GM12878 (cell line): ENCODE measurements around the gene MAGT1. TPM values are rescaled to one million over a fixed set of nuclear protein-coding genes. Genes with fewer than 3 reads are reported as not detected.

Experiments
- ATAC-seq: fragments of 200-7000 bp; cut with Tn5 transposase; 3 replicates; pipeline ENCODE4 v1.9.1; 2020; ENCODE audit warnings: mild to moderate bottlenecking, moderate library complexity
- BruUV-seq: library from RNA; stranded (reverse); fragments of 400-500 nt; replicated peaks from 2 replicates; lab custom pipeline; 2021; lab: Mats Ljungman, UMichigan
- CTCF ChIA-PET: fragments of 300-600 bp; sonication (Branson Sonifier 250); formaldehyde crosslinking; extraction: SDS; loops from one replicate; lab custom pipeline; 2021; ENCODE audit warnings: inconsistent platforms; lab: Yijun Ruan, JAX
- POLR2A ChIA-PET: fragments of 350-600 bp; formaldehyde crosslinking; extraction: SDS; loops from one replicate; lab custom pipeline; 2021; ENCODE audit warnings: inconsistent platforms; lab: Charles Lee
- RAD21 ChIA-PET: fragments of 300-600 bp; sonication (Branson Sonifier 250); formaldehyde crosslinking; loops from one replicate; lab custom pipeline; 2023; ENCODE audit warnings: antibody characterized with exemption; ENCODE audit not compliant: unreplicated experiment; lab: Charles Lee
- SMC1A ChIA-PET: fragments of 300-600 bp; sonication (Branson Sonifier 250); formaldehyde crosslinking; loops from one replicate; lab custom pipeline; 2023; ENCODE audit not compliant: unreplicated experiment, uncharacterized antibody; lab: Charles Lee
- DNase-seq: peaks from one replicate; pipeline ENCODE4 v3.0.0-alpha.2; 2011; ENCODE audit warnings: low read depth, low spot score
- FAIRE-seq: peaks from 3 replicates; lab custom pipeline; 2011; peaks lifted over from hg19 to GRCh38; lab: Jason Lieb, UNC
- H2AFZ ChIP-seq: 2 replicates; pipeline ENCODE4 v1.6.0; 2011; ENCODE audit warnings: low read depth, low read length, control low read depth; ENCODE audit not compliant: control insufficient read depth
- H3K27ac ChIP-seq: 2 replicates; pipeline ENCODE4 v1.5.1; 2011; ENCODE audit warnings: control low read depth; ENCODE audit not compliant: control insufficient read depth, insufficient read depth
- H3K27me3 ChIP-seq, 2 experiments: replicated peaks in 1 of 2; 2 replicates each; pipeline versions ENCODE4 v1.6.0 to v1.6.1; 2011; ENCODE audit warnings: low read length in 1 of 2; ENCODE audit not compliant: control insufficient read depth in 2 of 2, insufficient read depth in 2 of 2
- H3K36me3 ChIP-seq, 2 experiments: 2 replicates each; pipeline ENCODE4 v1.5.1; 2011; ENCODE audit warnings: low read length in 1 of 2; ENCODE audit not compliant: control insufficient read depth in 2 of 2, insufficient read depth in 2 of 2
- H3K4me1 ChIP-seq: 2 replicates; pipeline ENCODE4 v1.6.1; 2011; ENCODE audit warnings: mild to moderate bottlenecking, low read length, moderate library complexity, mixed read lengths; ENCODE audit not compliant: control insufficient read depth, insufficient read depth
- H3K4me2 ChIP-seq: 2 replicates; pipeline ENCODE4 v1.6.0; 2011; ENCODE audit warnings: control low read depth; ENCODE audit not compliant: control insufficient read depth, insufficient read depth
- H3K4me3 ChIP-seq: fragments of 200-600 bp; sonication (generic); 2 replicates; pipeline ENCODE4 v1.5.1; 2016
- H3K79me2 ChIP-seq: 2 replicates; pipeline ENCODE4 v1.6.0; 2011; ENCODE audit warnings: low read length; ENCODE audit not compliant: control insufficient read depth, insufficient read depth
- H3K9ac ChIP-seq: 2 replicates; pipeline ENCODE4 v1.8.0; 2011; ENCODE audit warnings: low read length, control low read depth, mixed read lengths; ENCODE audit not compliant: control insufficient read depth, insufficient read depth
- H3K9me3 ChIP-seq: replicated peaks from 3 replicates; pipeline ENCODE4 v1.5.1; 2011; ENCODE audit warnings: mild to moderate bottlenecking, low read length; ENCODE audit not compliant: control insufficient read depth, insufficient read depth
- H4K20me1 ChIP-seq: 2 replicates; pipeline ENCODE4 v1.6.0; 2011; ENCODE audit not compliant: control insufficient read depth, insufficient read depth
- IRF5 ChIP-seq: fragments of 450-650 bp; IDR thresholded peaks from 2 replicates; pipeline ENCODE4 v1.6.1; 2017; ENCODE audit warnings: borderline replicate concordance
- JUNB ChIP-seq: IDR thresholded peaks from 2 replicates; pipeline ENCODE4 v1.6.1; 2016; ENCODE audit warnings: antibody characterized with exemption, mild to moderate bottlenecking
- PAX8 ChIP-seq: fragments of 450-650 bp; IDR thresholded peaks from 2 replicates; pipeline ENCODE4 v1.6.1; 2017; ENCODE audit warnings: mild to moderate bottlenecking, moderate library complexity
- SREBF1 ChIP-seq: IDR thresholded peaks from 2 replicates; pipeline ENCODE4 v1.6.1; 2012; ENCODE audit warnings: mild to moderate bottlenecking, low read length
- WGBS: methylation state at CpG from one replicate; pipeline ENCODE4 v1.1.6; 2016; ENCODE audit warnings: low lambda C conversion rate; ENCODE audit not compliant: insufficient replicate concordance, insufficient coverage; ENCODE audit errors: missing lambda C conversion rate; 5-methylcytosine and 5-hydroxymethylcytosine counted together
- in situ Hi-C: fragments of 300-500 bp; cut with MboI; formaldehyde crosslinking; loops from 9 replicates; pipeline ENCODE4 v1.14.3; 2018; ENCODE audit warnings: mixed read lengths
- intact Hi-C: fragments of 100-400 bp; cut with micrococcal nuclease; formaldehyde crosslinking; loops from one replicate; pipeline ENCODE4 v1.14.2; 2022; ENCODE audit not compliant: unreplicated experiment
- polyA plus RNA-seq, 11 experiments: library from polyadenylated mRNA; depleted of rRNA in 4 of 11; unstranded in 6 of 11; stranded (reverse) in 5 of 11; fragments of >200 nt; fragmentation: Nextera tagmentation in 4 of 11; fragmentation: Illumina TruSeq in 1 of 11; extraction: Ambion mirVana in 4 of 11; extraction: Trizol in 1 of 11; gene quantifications; 1 replicate in 1 of 11; 2 replicates in 10 of 11; pipeline versions ENCODE4 v1.2.1 to v1.2.3, GENCODE V29; 2011 to 2016; ENCODE audit warnings: inconsistent platforms in 2 of 11, missing spikeins in 2 of 11, low read depth in 1 of 11
- total RNA-seq, 4 experiments: library from RNA; depleted of rRNA in 3 of 4; stranded (reverse); fragments of >200 nt in 3 of 4; fragmentation: Illumina TruSeq in 1 of 4; extraction: Trizol in 1 of 4; gene quantifications; 2 replicates each; pipeline versions ENCODE4 v1.2.1 to v1.2.3, GENCODE V29; 2013 to 2021
- TF ChIP-seq, protein P1 (sequence below): fragments of 450-650 bp; IDR thresholded peaks from 2 replicates; pipeline ENCODE4 v1.6.1; 2017; ENCODE audit warnings: mild to moderate bottlenecking, moderate library complexity

MAGT1 gene
- total and polyA plus RNA-seq, 10 of the 15 experiments (the other 5 are each of a cell fraction or from before 2014, with no cell fraction given): 28.0 to 59.1 (median 47.9) TPM

DNA sequence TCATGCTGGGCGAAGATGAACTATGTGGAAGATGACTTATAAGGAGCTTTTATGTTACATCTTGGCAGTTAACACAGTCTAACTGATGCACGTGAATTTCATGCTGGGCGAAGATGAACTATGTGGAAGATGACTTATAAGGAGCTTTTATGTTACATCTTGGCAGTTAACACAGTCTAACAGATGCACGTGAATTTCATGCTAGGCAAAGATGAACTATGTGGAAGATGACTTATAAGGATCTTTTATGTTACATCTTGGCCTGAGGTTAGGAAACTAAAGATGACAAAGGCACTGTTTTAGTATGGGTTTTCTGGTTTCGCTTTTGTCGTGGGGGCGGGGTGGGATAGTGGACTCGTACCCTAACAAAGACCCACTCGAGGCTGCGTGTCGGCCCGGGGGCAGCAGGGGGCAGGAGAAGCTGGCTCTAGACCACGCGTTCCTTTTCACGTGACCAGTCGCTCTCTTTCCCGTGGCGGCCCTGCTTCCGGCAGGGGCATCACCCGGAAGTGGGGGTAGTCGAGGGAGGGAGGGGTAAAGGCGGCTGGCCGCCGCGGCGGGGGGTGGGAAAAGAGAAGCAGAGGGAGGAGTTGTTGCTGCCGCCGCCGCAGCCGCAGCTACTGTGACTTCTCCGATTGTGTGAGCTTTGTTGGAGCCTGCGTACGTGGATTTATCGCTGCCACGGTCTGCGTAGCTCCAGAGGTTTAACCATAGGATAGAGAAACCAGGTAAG lies 15.0 kb upstream of the MAGT1 start, which contains the start of gene ATP7A (continued):
- TF ChIP-seq, protein P1, sequence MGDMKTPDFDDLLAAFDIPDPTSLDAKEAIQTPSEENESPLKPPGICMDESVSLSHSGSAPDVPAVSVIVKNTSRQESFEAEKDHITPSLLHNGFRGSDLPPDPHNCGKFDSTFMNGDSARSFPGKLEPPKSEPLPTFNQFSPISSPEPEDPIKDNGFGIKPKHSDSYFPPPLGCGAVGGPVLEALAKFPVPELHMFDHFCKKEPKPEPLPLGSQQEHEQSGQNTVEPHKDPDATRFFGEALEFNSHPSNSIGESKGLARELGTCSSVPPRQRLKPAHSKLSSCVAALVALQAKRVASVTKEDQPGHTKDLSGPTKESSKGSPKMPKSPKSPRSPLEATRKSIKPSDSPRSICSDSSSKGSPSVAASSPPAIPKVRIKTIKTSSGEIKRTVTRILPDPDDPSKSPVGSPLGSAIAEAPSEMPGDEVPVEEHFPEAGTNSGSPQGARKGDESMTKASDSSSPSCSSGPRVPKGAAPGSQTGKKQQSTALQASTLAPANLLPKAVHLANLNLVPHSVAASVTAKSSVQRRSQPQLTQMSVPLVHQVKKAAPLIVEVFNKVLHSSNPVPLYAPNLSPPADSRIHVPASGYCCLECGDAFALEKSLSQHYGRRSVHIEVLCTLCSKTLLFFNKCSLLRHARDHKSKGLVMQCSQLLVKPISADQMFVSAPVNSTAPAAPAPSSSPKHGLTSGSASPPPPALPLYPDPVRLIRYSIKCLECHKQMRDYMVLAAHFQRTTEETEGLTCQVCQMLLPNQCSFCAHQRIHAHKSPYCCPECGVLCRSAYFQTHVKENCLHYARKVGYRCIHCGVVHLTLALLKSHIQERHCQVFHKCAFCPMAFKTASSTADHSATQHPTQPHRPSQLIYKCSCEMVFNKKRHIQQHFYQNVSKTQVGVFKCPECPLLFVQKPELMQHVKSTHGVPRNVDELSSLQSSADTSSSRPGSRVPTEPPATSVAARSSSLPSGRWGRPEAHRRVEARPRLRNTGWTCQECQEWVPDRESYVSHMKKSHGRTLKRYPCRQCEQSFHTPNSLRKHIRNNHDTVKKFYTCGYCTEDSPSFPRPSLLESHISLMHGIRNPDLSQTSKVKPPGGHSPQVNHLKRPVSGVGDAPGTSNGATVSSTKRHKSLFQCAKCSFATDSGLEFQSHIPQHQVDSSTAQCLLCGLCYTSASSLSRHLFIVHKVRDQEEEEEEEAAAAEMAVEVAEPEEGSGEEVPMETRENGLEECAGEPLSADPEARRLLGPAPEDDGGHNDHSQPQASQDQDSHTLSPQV: no peak
- TF ChIP-seq PAX8: no peak
- no peak for TF ChIP-seq IRF5

DNA sequence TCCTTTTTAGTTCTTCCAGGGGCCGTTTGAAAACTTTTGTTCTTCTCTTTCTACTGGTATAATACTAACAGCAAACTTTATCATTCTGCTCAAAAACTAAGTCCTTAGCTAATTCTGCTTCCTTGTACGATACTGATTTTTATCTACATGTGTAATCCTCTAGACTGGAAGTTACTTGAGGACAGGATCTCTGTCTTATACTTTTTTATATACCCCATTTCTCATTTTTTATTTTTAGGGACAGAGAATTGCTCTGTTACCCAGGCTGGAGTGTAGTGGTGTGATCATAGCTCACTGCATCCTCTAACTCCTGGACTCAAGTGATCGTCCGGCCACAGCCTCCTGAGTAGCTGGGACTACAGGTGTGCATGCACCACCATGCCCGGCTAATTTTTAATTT lies 6.3 kb upstream of the MAGT1 start:
- BruUV-seq: no TSS peak
- FAIRE-seq (no peak), ATAC-seq (no peak), DNase-seq (no peak)
- Histone ChIP-seq H3K4me2 (peak overlapping the region; percentile 33; the same call in 1 of the 2 replicates), H3K27me3 (no peaks in the 10 kb centered on the region), H3K79me2 (peaks cover 34% of the 10 kb centered on the region), H3K4me3 (peak overlapping the region; percentile 44; the same call in 1 of the 2 replicates), H4K20me1 (no peaks in the 10 kb centered on the region), H3K27ac (no peak overlapping the region), H3K9ac (no peak overlapping the region), H3K9me3 (no peaks in the 10 kb centered on the region; the same call in 2 of the 3 replicates), H2AFZ (no peak overlapping the region), H3K4me1 (no peaks in the 10 kb centered on the region), H3K36me3 (no peaks in the 10 kb centered on the region; a peak in 1 of 4 replicates)
- no peak for TF ChIP-seq SREBF1
- no peak for TF ChIP-seq JUNB
- ChIA-PET SMC1A (interaction anchor here (1.1 to 1.7 kb wide), 2 partner anchors 12 to 128 kb away, joined by 3 to 6 read pairs; no protein-coding TSS in a partner anchor), RAD21 (interaction anchor here (1.0 to 2.9 kb wide), 3 partner anchors 8 to 128 kb away, joined by 6 to 31 read pairs (median 11); partner anchors contain the start of gene ATP7A), CTCF (interaction anchor here (3.2 to 3.8 kb wide), 3 partner anchors 8 to 123 kb away, joined by 21 to 30 read pairs (median 24); partner anchors contain the start of gene ATP7A), POLR2A (interaction anchor here (1.0 to 1.7 kb wide), 4 partner anchors 9 to 172 kb away, joined by 3 to 4 read pairs (median 3); partner anchors contain the start of gene ATP7A)
- in situ Hi-C loops (loop anchor here (10.0 kb wide), 1 partner anchor 123 kb away; no protein-coding TSS in a partner anchor), intact Hi-C loops (no loop called here)
- 66% methylated on average over 5 of the region's 5 CpGs for WGBS
